Peyer's patch (tissue), 4 donors: ENCODE measurements around the gene ZNF248.

Source experiments
- POLR2A ChIP-seq, 2 donors: fragments of 450-650 bp; IDR thresholded peaks; one replicate each; pipeline ENCODE4 v1.5.1; 2017; ENCODE audit warnings: antibody characterized with exemption in 2 of 2, mild to moderate bottlenecking in 2 of 2, moderate library complexity in 2 of 2
- TF ChIP-seq, protein P1 (sequence below), 6 experiments: fragments of 450-650 bp in 4 of 6; fragments of 200-600 bp in 2 of 6; sonication (generic) in 1 of 6; IDR thresholded peaks; one replicate each; pipeline ENCODE4 v1.5.1; 2017 to 2019; ENCODE audit warnings: antibody characterized with exemption in 6 of 6, mild to moderate bottlenecking in 3 of 6, moderate library complexity in 1 of 6

DNA sequence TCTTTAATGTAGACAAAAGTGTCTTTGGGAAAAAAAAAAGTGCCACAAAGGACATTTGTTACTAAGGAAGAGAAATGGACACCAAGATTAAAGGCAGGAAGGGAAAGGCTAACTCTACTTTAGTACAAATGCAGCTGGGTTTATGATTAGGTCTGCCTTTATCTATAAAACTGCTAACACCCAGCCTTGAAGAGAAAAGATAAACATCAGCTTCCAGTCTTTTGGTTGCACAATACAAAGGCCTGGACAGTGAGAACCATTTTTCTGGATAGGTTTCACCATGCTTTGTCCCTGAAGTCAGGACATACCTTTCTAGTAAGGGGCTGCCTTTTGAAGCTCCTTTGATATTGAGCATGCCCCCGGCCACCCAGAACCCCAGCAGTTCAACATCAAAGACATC, 45.1 kb downstream of the ZNF248 start:
- TF ChIP-seq, protein P1, sequence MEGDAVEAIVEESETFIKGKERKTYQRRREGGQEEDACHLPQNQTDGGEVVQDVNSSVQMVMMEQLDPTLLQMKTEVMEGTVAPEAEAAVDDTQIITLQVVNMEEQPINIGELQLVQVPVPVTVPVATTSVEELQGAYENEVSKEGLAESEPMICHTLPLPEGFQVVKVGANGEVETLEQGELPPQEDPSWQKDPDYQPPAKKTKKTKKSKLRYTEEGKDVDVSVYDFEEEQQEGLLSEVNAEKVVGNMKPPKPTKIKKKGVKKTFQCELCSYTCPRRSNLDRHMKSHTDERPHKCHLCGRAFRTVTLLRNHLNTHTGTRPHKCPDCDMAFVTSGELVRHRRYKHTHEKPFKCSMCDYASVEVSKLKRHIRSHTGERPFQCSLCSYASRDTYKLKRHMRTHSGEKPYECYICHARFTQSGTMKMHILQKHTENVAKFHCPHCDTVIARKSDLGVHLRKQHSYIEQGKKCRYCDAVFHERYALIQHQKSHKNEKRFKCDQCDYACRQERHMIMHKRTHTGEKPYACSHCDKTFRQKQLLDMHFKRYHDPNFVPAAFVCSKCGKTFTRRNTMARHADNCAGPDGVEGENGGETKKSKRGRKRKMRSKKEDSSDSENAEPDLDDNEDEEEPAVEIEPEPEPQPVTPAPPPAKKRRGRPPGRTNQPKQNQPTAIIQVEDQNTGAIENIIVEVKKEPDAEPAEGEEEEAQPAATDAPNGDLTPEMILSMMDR (IDR thresholded peaks at IDR 0.05), result no peak
- no peak for TF ChIP-seq POLR2A (IDR thresholded peaks at IDR 0.05)
